HG02588 (cell line): ENCODE results near the gene RNF166.

Experiments
- ATAC-seq: cut with Tn5 transposase; IDR thresholded peaks from one replicate; pipeline ENCODE4 v1.9.1; 2021; ENCODE audit warnings: mild to moderate bottlenecking, moderate library complexity; ENCODE audit not compliant: unreplicated experiment

RNF166 gene

GRCh38 chr16:88706229-88706964, at the start of gene RNF166, which contains the start of gene CTU2:
RNF166 (minus strand) TSS chr16:88706408; CDS start chr16:88706325, 83 bp downstream.
CTU2 (plus strand) TSS chr16:88706503; CDS start chr16:88706531, 28 bp downstream.
- ATAC-seq: peak; percentile 67

GRCh38 chr16:88754912-88755744, 48.9 kb upstream of the RNF166 start:
- ATAC-seq: no peak

- no peak for ATAC-seq
Observed at GRCh38 chr16:88754109-88754911, 48.1 kb upstream of the RNF166 start.

- no peak for ATAC-seq
Observed at GRCh38 chr16:88753602-88754001, 47.4 kb upstream of the RNF166 start.

- no peak for ATAC-seq
Observed at GRCh38 chr16:88753191-88753590, 47.0 kb upstream of the RNF166 start.

- ATAC-seq: no peak
Observed at GRCh38 chr16:88752386-88753002, 46.3 kb upstream of the RNF166 start.

GRCh38 chr16:88750854-88751253, 44.6 kb upstream of the RNF166 start:
- ATAC-seq: no peak

- no peak for ATAC-seq
Observed at GRCh38 chr16:88749358-88749757, 43.1 kb upstream of the RNF166 start.

- no peak for ATAC-seq
Observed at GRCh38 chr16:88748364-88748763, 42.2 kb upstream of the RNF166 start.

- ATAC-seq: no peak
Observed at GRCh38 chr16:88747588-88748301, 41.5 kb upstream of the RNF166 start.

GRCh38 chr16:88746506-88746905, 40.3 kb upstream of the RNF166 start:
- ATAC-seq: no peak

- ATAC-seq: no peak
Observed at GRCh38 chr16:88744577-88745521, 38.6 kb upstream of the RNF166 start.

- ATAC-seq: no peak
Observed at GRCh38 chr16:88743693-88744576, 37.7 kb upstream of the RNF166 start.

GRCh38 chr16:88742896-88743605, 36.8 kb upstream of the RNF166 start:
- ATAC-seq: no peak

GRCh38 chr16:88741368-88741767, 35.2 kb upstream of the RNF166 start:
- ATAC-seq: no peak

GRCh38 chr16:88740727-88741055, 34.5 kb upstream of the RNF166 start:
- no peak for ATAC-seq

- ATAC-seq: no peak
Observed at GRCh38 chr16:88739977-88740726, 33.9 kb upstream of the RNF166 start.
